Mononuclear cell (primary cell): ENCODE results near the gene FAM83C. TPM values are rescaled to one million over a fixed set of nuclear protein-coding genes. Genes with fewer than 3 reads are reported as not detected.
"Not testable (repeated sequence)": the region's sequence is repeated elsewhere in the genome, so short reads cannot be mapped to it uniquely, and the experiment has no call there.

ENCODE experiments used
- H3K27me3 ChIP-seq: 2 replicates; pipeline ENCODE4 v1.6.0; 2011; ENCODE audit warnings: low read length, control low read depth; ENCODE audit not compliant: insufficient read depth
- H3K4me1 ChIP-seq: 2 replicates; pipeline ENCODE4 v1.5.1; 2011; ENCODE audit warnings: mild to moderate bottlenecking, low read length, control low read depth; ENCODE audit not compliant: insufficient read depth
- H3K4me3 ChIP-seq: 2 replicates; pipeline ENCODE4 v1.5.1; 2011; ENCODE audit warnings: mild to moderate bottlenecking, low read length, moderate library complexity
- H3K9me3 ChIP-seq: 2 replicates; pipeline ENCODE4 v1.5.1; 2011; ENCODE audit warnings: low read depth, mild to moderate bottlenecking, control low read depth, low read length
- total RNA-seq: library from RNA; depleted of rRNA; stranded (reverse); fragments of >200 nt; gene quantifications from one replicate; pipeline ENCODE4 v1.2.3, GENCODE V29; 2012

The FAM83C gene
- total RNA-seq, 1 donor = not detected

DNA sequence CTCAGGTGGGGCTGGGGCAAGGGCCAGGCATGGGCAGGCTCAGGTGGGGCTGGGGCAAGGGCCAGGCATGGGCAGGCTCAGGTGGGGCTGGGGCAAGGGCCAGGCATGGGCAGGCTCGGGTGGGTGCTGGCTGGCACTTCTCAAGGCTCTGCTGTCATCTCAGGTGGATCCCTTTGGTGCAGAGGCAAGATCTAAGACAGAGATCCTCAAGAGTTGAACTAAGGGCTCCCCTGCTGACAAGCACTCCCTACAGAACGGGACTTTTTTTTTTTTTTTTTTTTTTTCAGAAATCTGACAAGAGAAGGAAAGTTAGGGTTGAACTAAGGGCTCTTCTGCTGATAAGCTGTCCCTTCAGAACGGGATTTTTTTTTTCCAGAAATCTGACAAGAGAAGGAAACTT is 39.2 kb downstream of the FAM83C start:
- no peaks in the 10 kb centered on the region for H3K9me3 ChIP-seq
- peaks cover 29% of the 10 kb centered on the region for H3K4me1 ChIP-seq
- H3K4me3 ChIP-seq = no peak overlapping the region
- no peaks in the 10 kb centered on the region for H3K27me3 ChIP-seq

DNA sequence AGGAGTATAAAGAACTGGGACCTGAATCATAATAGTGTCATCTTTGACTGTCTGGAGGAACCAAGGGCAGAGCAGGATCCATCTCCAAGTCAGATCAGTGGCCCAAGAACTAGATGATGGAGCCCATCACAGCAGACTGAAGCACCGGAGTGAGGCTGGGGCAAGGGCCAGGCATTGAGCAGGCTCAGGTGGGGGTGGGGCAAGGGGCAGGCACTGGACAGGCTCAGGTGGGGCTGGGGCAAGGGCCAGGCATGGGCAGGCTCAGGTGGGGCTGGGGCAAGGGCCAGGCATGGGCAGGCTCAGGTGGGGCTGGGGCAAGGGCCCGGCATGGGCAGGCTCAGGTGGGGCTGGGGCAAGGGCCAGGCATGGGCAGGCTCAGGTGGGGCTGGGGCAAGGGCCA is 39.6 kb downstream of the FAM83C start:
- peaks cover 29% of the 10 kb centered on the region for H3K4me1 ChIP-seq

DNA sequence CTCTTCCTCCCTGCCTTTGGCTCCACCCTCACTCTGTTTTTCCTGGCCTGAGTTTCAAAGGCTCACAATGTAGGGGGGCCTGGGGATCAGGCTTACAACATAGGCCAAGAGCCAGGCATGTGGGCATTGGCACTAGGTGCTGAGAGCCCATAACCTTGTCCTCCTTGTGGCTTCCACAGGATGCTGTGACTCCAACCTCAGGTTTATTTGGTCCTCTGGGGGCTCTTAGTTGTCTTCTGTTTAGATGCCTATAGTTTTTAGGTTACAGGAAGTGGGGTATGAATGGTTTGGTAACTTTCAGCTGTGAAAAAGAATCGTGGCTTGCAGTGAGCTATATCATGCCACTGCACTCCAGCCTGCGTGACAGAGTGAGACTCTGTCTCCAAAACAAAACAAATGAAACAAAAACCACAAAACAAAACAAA is 40.2 kb downstream of the FAM83C start:
- H3K4me1 ChIP-seq = peaks cover 29% of the 10 kb centered on the region
- H3K27me3 ChIP-seq = no peaks in the 10 kb centered on the region
- no peak overlapping the region for H3K4me3 ChIP-seq
- no peaks in the 10 kb centered on the region for H3K9me3 ChIP-seq

More for the DNA sequence above, 39.6 kb downstream of the FAM83C start:
- not testable (repeated sequence) for H3K4me3 ChIP-seq, H3K27me3 ChIP-seq, H3K9me3 ChIP-seq

DNA sequence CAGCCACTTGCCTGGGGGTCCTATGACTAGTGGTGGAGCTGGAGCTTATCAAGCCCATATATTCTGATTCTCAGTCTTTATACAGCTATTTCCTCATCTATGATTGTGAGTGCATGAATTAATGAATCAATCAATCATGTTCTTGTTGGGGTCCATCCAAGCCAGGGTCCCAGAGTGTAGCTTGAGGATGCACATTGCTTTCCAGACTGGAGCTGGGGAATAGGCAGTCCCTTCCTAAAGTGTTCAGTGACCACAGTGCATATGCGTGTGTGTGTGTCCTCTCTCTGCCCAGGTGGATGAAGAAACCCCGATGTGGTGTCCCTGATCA is 40.6 kb downstream of the FAM83C start:
- Histone ChIP-seq H3K4me1 (peaks cover 29% of the 10 kb centered on the region), H3K27me3 (no peaks in the 10 kb centered on the region), H3K9me3 (no peaks in the 10 kb centered on the region), H3K4me3 (no peak overlapping the region)

DNA sequence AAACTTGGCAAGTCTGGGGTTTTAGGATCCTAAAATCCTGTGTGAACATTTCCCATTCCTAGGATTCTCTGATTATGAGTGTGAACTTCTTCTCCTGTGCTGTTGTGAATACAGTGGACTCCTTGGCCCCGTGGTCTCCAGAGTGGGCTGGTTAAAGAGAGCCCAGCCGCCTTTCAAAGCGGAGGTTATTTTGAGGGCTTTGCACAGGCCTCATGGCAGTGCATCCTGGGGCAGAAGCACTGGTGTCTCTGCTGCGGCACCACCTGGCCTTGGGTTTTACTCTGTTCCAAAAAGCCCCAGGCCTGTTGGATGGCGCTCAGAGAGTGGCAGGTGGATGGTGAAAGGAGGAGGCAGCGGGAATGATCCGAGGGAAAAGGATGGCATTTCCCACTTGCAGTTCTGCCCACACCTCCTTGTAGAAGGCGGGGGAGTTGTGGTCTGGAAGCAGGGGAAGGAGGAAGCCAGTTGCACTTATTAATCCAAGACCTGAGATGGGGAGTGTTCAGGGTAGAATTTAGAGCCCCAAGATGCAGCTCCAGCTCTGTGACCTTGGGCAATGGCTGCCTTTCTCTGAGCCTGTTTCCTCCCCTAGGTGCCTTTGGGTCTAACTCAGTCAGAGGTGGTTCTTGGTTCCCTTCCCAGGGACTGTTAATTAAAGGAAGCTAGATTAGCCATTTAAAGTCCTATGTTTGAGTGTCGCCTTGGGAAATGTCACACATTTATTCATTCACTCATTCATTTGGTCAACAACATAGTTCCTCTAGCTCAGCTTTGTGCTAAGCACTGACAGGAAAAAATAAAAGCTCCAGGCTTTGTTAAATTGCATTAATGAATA is 43.4 kb downstream of the FAM83C start:
- H3K9me3 ChIP-seq = no peaks in the 10 kb centered on the region
- H3K4me1 ChIP-seq = peaks cover 29% of the 10 kb centered on the region

DNA sequence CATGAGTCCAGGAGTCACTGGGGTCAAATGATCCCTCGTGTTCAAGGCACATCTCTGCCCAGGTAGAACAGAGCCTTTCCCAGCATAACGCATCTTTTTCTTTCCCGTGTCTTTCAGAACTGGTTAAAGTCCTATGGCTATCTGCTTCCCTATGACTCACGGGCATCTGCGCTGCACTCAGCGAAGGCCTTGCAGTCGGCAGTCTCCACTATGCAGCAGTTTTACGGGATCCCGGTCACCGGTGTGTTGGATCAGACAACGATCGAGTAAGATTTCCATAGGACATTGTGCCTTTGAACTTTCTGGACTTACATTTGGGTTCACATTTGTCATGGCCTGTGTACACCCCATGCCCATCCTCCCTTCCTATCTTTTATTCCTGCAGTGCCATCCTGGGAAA is 45.5 kb downstream of the FAM83C start:
- Histone ChIP-seq H3K9me3 (no peaks in the 10 kb centered on the region), H3K4me1 (peaks cover 17% of the 10 kb centered on the region), H3K27me3 (no peaks in the 10 kb centered on the region), H3K4me3 (no peak overlapping the region)

More for the DNA sequence above, 43.4 kb downstream of the FAM83C start:
- H3K4me3 ChIP-seq = no peak overlapping the region
- H3K27me3 ChIP-seq = no peaks in the 10 kb centered on the region

DNA sequence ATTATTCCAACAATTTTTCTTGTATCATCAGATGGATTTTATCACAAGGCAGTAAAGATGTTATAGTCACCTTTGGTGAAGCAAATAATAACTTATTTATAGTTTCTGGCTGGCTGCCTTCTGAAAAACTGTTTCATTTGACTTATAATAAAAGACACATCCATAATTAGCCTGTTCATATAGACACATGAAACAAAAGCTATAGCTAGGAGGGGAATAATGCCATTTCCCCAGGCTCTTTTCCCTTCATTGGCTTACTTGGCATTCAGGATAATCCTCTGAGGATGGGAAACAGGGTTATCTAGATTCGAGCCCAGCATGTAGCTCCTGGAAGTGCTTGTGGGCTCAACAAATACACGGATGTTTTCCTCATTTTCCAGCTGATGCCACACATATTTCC is 48.2 kb downstream of the FAM83C start:
- peaks cover 6% of the 10 kb centered on the region for H3K4me1 ChIP-seq
- no peaks in the 10 kb centered on the region for H3K9me3 ChIP-seq
- no peaks in the 10 kb centered on the region for H3K27me3 ChIP-seq
- H3K4me3 ChIP-seq = no peak overlapping the region

DNA sequence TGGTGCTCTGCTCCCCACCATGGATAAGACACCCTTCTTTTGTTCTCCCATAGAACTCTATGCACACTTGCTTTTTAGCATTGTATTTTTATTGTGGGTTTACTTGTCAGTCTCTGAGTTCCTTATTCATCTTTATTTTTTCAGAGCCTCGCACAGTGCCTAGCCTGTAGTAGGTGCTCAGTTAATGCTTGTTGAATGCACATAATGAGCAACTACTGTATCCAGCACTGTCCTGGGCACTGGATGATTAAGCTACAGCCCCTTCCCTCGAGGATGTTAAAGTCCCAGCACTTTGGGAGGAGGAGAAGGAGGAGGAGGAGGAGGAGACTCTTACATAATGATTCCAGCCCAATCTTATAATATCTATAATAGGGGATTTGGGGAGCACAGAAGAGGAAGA is 48.9 kb downstream of the FAM83C start:
- Histone ChIP-seq H3K4me3 (no peak overlapping the region), H3K9me3 (no peaks in the 10 kb centered on the region), H3K4me1 (peaks cover 13% of the 10 kb centered on the region), H3K27me3 (no peaks in the 10 kb centered on the region)

DNA sequence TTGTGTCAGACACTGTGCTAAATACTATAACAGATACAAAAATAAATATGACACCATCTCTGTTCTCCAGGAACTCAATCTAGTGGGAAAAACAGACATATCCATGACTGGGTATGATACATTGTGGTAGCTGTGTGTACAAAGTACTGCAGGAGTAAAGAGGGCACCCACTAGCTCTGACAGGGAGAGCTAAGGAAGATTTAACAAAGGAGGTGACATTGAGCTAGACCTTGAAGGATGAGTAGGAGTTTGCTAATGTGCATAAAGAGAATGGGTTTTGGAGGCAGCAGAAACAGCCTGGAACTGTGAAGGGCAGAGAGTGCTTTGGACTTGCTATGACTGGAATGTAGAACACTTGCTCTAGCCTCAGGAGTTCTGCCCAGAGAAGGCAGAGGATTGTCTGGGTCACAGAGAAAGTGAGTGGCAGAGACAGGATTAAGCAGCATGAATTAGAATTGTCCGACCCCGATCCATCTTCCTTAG is 51.4 kb downstream of the FAM83C start:
- Histone ChIP-seq H3K4me3 (no peak overlapping the region), H3K4me1 (peaks cover 15% of the 10 kb centered on the region), H3K27me3 (no peaks in the 10 kb centered on the region), H3K9me3 (no peaks in the 10 kb centered on the region)

DNA sequence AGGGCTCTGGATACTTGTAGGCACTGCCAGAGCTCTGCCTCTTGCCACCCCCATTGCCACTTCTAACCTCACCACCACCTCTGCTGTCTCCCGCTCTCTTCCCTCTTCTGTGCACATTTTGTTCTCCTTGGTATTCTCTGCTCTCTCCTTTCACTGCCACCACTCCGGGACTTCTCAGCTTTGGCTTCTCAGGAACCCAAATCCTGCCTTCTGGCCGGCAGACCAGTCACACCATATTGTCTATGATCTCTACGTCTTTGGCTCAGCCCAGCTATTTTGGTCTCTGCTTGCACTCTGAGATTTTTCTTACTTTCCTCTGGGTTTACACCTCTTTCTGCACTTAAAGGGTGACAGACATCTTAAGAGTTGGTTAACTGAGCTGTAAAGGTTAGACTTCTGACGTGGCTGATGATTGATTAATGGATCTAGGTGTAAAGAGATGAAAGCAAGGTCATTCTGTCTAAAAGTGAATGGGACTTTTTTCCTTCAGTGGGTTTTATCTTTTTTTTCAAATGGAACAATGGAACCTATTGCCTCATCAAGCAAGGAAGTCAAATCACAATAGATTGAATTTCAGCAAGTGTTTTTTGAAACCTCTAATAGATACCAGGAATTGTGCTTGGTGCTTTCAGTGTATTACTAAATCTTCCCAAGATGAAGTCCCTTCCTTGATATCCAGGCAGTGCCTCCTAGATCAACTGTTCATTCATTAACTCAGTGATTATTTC is 52.0 kb downstream of the FAM83C start:
- H3K9me3 ChIP-seq = no peaks in the 10 kb centered on the region
- no peaks in the 10 kb centered on the region for H3K27me3 ChIP-seq
- peaks cover 15% of the 10 kb centered on the region for H3K4me1 ChIP-seq
- no peak overlapping the region for H3K4me3 ChIP-seq

DNA sequence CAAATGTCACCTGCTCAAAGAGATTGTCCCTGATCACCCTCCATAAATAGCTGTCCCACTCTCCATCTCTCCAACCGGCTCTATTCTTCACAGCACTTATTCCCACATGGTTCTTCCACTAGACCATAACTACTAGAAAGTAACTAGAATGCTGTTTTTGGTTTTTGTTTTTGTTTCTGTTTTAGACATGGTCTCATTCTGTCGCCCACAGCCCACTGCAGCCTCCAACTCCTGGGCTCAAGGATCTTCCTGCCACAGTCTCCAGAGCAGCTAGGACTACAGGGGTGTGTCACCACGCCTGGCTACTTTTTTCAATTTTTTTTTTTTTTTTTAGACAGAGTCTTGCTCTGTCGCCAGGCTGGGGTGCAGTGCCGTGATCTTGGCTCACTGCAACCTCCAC is 53.5 kb downstream of the FAM83C start:
- Histone ChIP-seq H3K4me3 (no peak overlapping the region), H3K4me1 (peaks cover 15% of the 10 kb centered on the region), H3K9me3 (no peaks in the 10 kb centered on the region), H3K27me3 (no peaks in the 10 kb centered on the region)

DNA sequence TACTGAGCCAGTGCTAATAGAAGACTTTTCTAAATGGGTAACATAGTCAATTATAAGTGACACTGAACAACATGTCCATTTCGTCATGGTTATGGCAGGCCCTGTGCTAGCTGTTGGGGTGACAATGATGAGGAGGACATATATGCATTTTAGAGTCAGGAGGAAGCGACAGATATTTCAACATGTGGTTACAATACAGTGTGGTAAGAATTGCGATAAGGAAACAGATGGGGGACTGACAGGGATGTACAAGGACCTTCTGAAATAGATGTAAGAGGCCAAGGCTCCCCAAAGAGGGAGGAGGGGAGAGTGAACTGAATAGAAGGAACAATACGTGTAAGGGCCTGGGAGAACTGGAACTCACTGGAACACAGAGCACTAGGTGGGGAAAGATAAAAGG is 54.1 kb downstream of the FAM83C start:
- Histone ChIP-seq H3K4me3 (no peak overlapping the region), H3K27me3 (no peaks in the 10 kb centered on the region), H3K4me1 (peaks cover 15% of the 10 kb centered on the region), H3K9me3 (no peaks in the 10 kb centered on the region)

DNA sequence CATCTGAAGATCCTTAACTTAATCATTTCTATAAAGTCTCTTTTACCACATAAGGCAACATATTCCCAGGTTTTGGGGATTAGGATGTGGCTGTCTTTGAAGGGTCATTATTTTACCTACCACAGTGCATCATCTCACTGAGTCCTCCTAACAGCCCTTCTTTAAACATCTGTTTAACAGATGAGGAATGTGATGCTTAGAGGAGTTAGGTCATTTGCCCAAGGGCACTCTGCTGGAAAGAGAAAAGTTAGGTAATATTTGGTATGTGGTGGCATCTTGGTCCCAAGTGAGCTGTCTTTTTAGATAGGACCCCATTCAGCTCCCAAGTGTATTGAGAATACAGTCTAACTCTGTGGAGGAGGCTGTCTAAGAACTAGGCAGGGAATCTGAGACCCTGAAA is 54.7 kb downstream of the FAM83C start:
- H3K9me3 ChIP-seq = no peaks in the 10 kb centered on the region
- no peaks in the 10 kb centered on the region for H3K27me3 ChIP-seq
- H3K4me1 ChIP-seq = peaks cover 15% of the 10 kb centered on the region
- H3K4me3 ChIP-seq = no peak overlapping the region

DNA sequence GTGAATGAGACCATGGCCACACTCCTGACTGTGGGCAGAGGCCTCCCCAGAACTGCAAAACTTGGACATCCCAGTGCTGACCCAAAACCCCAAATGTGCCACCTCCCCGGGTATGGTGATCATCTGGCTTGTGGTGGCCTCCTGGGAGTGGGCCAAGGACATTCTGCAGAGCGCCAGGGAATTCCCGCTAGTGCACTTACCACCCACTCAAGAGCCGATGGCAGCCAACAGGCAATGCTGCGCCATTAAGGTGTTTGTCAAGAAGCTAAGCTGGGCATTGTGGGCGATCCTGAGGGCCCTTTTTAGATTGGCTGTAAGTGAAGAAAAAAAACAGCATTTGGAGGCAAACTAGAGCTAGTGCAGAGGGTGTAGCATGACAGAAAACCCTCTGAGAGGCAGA is 56.3 kb downstream of the FAM83C start:
- H3K4me3 ChIP-seq = no peak overlapping the region
- H3K4me1 ChIP-seq = peaks cover 15% of the 10 kb centered on the region

More for the DNA sequence above, 56.3 kb downstream of the FAM83C start:
- H3K9me3 ChIP-seq = no peaks in the 10 kb centered on the region
- no peaks in the 10 kb centered on the region for H3K27me3 ChIP-seq
